ENCODE measurements around the gene FAM53B.

- TF ChIP-seq, protein P1, sequence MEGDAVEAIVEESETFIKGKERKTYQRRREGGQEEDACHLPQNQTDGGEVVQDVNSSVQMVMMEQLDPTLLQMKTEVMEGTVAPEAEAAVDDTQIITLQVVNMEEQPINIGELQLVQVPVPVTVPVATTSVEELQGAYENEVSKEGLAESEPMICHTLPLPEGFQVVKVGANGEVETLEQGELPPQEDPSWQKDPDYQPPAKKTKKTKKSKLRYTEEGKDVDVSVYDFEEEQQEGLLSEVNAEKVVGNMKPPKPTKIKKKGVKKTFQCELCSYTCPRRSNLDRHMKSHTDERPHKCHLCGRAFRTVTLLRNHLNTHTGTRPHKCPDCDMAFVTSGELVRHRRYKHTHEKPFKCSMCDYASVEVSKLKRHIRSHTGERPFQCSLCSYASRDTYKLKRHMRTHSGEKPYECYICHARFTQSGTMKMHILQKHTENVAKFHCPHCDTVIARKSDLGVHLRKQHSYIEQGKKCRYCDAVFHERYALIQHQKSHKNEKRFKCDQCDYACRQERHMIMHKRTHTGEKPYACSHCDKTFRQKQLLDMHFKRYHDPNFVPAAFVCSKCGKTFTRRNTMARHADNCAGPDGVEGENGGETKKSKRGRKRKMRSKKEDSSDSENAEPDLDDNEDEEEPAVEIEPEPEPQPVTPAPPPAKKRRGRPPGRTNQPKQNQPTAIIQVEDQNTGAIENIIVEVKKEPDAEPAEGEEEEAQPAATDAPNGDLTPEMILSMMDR (IDR thresholded peaks at IDR 0.05): no peak
- TF ChIP-seq POLR2A (IDR thresholded peaks at IDR 0.05) (no peak), EP300 (IDR thresholded peaks at IDR 0.05) (no peak)
Measured at GRCh38 chr10:124604214-124605000, 139.8 kb downstream of the FAM53B start.

All from tibial nerve (tissue), 4 donors.